Measurements from ENCODE around the gene IL17RA.

The IL17RA gene

GRCh38 chr22:17083255-17083654, 1.5 kb upstream of the IL17RA start:
- no peak for DNase-seq (ENCODE audit: low read depth in 2 of 2)

GRCh38 chr22:17083811-17084441, 874 bp upstream of the IL17RA start:
- DNase-seq (ENCODE audit: low read depth in 2 of 2), result no peak

- no peak for DNase-seq (ENCODE audit: low read depth in 2 of 2)
Observed at GRCh38 chr22:17085277-17086181, 729 bp downstream of the IL17RA start.

- no peak for DNase-seq (ENCODE audit: low read depth in 2 of 2)
Observed at GRCh38 chr22:17086296-17086695, 1.5 kb downstream of the IL17RA start.

- no peak for DNase-seq (ENCODE audit: low read depth in 2 of 2)
Observed at GRCh38 chr22:17086788-17087497, 2.1 kb downstream of the IL17RA start.

- peak; percentile 70 to 75 for DNase-seq (ENCODE audit: low read depth in 2 of 2)
Observed at GRCh38 chr22:17087498-17088131, 2.8 kb downstream of the IL17RA start.

GRCh38 chr22:17090550-17090949, 5.8 kb downstream of the IL17RA start:
- DNase-seq (ENCODE audit: low read depth in 2 of 2), result no peak

GRCh38 chr22:17091851-17092250, 7.1 kb downstream of the IL17RA start:
- DNase-seq (ENCODE audit: low read depth in 2 of 2), result no peak

GRCh38 chr22:17093081-17093480, 8.3 kb downstream of the IL17RA start:
- no peak for DNase-seq (ENCODE audit: low read depth in 2 of 2)

- DNase-seq (ENCODE audit: low read depth in 2 of 2), result no peak
Observed at GRCh38 chr22:17095538-17095937, 10.7 kb downstream of the IL17RA start.

- DNase-seq (ENCODE audit: low read depth in 2 of 2), result no peak
Observed at GRCh38 chr22:17096071-17096470, 11.3 kb downstream of the IL17RA start.

GRCh38 chr22:17097062-17097461, 12.3 kb downstream of the IL17RA start:
- DNase-seq (ENCODE audit: low read depth in 2 of 2), result no peak

GRCh38 chr22:17097701-17098100, 12.9 kb downstream of the IL17RA start:
- no peak for DNase-seq (ENCODE audit: low read depth in 2 of 2)

GRCh38 chr22:17098379-17098819, 13.6 kb downstream of the IL17RA start:
- no peak for DNase-seq (ENCODE audit: low read depth in 2 of 2)

- DNase-seq (ENCODE audit: low read depth in 2 of 2), result no peak
Observed at GRCh38 chr22:17100621-17101020, 15.8 kb downstream of the IL17RA start.

- DNase-seq (ENCODE audit: low read depth in 2 of 2), result no peak
Observed at GRCh38 chr22:17101475-17102296, 16.9 kb downstream of the IL17RA start.

GRCh38 chr22:17102297-17102667, 17.5 kb downstream of the IL17RA start:
- no peak for DNase-seq (ENCODE audit: low read depth in 2 of 2)

GRCh38 chr22:17103351-17103750, 18.6 kb downstream of the IL17RA start:
- no peak for DNase-seq (ENCODE audit: low read depth in 2 of 2)

GRCh38 chr22:17104336-17104935, 19.6 kb downstream of the IL17RA start:
- DNase-seq (ENCODE audit: low read depth in 2 of 2), result no peak
